Forelimb muscle (tissue), 1 donor: Measurements from ENCODE around the gene BBX. TPM values are rescaled to one million over a fixed set of nuclear protein-coding genes. Genes with fewer than 3 reads are reported as not detected.

Experiments used
- DNase-seq: peaks from one replicate; pipeline ENCODE4 v3.0.0-alpha.2; 2013; ENCODE audit warnings: low read depth
- polyA plus RNA-seq: library from polyadenylated mRNA; unstranded; fragments of 120-200 nt; gene quantifications from one replicate; pipeline ENCODE4 v1.2.1, GENCODE V29; 2013; ENCODE audit not compliant: insufficient read length

Gene BBX
- polyA plus RNA-seq, 1 donor: 42.0 TPM

DNA sequence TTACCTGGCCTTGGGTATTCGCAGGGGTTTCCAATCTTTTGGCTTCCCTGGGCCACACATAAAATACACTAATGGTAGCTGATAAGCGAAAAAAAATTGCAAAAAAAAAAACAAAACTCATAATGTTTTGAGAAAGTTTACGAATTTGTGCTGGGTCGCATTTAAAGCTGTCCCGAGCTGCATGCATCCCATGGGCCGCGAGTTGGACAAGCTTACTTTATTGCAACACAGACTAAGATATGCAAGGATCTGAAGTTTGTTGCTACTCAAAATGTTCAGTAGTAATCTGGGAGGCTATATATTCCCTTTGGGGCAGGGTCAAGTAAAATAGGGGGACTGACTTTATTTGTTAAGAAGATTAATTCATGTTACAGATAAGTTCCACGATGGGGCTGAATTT, 320.2 kb downstream of the BBX start:
- DNase-seq: no peak

DNA sequence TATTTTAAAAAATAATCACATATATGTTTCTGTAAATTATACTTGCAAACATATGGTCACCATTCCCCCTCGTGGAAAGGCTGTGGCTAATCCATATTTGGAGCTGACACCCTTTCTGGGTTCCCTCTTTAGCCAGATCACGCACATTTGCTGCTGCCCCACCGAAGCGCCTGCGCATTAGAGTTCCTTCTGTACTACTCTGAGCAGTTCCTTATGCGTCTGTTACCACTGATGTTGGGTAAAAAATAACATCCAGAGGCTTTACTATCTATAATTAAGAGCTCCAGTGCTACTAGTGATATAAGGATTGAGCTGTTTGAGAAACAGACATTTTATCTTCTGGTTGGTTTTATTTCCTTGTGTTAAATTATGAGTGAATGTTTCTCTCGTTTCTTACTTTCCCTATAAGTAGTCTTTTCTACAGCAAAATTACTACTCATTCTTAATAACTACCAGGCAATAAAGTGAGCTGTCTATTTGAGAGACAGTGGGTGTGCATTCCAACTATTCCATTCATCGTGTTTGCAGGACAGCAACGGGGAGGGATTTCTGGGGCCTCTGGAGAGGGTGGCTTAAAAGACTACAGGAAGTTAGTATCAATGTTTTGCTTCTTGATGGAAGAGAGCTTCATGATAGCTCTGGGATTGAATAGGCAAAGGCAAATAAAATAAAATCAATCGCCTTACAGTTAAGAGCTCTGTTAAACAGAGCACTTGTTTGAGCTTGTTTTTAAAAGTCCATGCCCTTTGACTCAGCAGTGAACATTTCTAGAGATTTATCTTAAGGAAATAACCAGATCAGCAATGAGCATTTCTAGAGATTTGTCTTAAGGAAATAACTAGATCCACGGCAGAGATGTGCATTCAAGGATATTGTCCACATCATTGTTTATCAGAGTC, 322.9 kb downstream of the BBX start:
- no peak for DNase-seq

DNA sequence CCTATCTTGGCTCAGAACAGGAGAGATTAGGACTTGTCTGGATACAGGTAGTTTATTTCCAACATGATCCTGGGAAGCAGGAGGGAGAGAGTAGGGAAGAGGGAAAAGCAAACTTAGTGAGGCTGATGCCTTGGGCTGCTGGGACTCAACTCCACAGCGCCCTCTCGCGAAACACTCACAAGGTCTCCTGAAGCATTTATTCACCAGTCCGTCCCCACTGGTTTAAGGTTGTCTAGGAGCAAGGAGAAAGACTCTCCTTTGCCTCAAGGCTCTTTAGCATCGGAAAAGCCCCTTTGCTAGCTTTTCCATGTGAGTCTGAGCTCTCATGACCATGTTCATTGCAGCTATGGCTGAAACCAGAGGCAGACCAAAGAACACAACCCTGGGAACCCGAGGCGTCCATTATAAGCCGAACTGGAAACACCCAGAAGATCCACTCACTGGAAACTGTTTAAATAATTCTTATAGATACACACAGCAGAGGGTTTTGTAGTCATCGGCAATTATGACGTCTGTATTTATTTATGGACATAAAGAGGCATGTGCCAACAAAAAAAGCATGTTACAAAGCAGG, 323.6 kb downstream of the BBX start:
- DNase-seq: no peak

DNA sequence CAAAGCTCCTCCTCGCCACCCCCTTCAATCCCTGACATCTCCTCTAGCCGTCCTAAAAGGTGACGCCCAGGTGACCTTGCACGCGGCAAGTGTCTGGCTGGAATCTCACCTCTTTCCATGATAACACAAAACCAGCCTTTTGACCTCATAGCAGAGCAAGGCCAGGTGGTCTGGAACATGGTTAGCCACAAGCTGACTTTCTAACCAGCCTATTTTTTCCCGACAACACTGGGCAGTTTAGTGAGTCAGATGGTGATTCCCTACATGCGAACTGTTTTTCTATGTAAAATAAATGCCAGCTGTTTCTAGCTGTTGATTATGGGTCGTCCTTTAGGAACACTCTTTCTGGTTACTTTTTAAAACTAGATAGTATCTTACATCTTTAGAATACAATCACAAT, 325.0 kb downstream of the BBX start:
- no peak for DNase-seq

GRCh38 chr3:107848351-107848915, 325.7 kb downstream of the BBX start:
- no peak for DNase-seq

GRCh38 chr3:107850681-107851080, 327.9 kb downstream of the BBX start:
- no peak for DNase-seq

DNA sequence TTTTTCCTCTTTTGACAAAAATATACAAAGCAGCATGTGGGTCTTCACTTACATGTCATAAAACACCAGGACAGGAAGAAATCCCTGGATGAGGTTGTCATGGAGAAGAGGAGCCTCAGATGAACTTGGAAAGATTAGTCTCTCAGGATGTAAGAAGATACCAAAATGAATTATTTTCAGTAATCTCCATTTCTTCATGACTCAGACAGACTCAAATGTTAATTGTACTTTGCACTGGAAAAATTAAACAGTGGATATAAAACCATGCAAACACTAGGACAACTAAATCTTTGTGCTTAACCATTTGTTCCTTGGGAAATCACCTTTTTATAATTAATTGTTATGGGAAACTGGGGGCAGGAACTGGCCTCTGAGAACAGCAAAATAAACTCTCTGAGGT, 331.1 kb downstream of the BBX start:
- no peak for DNase-seq

DNA sequence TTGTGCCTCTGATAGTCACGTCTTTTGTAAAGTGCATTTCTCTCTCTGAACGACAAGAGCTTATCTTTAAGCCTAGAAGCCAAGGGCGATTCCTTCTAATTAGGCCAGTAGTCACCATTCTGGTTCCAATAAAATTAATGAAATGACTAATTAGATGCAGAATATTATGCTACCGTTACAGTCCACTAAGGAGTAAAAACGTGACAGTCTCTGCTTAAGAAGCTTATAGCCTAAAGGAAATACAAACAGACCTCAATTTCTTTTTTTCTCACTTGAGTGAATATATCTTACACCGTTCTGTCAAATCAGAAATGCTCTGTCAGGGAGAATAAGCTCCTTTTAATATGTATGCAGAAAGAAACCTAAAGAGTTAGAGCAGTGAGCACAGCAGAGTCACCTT, 332.0 kb downstream of the BBX start:
- DNase-seq: no peak

DNA sequence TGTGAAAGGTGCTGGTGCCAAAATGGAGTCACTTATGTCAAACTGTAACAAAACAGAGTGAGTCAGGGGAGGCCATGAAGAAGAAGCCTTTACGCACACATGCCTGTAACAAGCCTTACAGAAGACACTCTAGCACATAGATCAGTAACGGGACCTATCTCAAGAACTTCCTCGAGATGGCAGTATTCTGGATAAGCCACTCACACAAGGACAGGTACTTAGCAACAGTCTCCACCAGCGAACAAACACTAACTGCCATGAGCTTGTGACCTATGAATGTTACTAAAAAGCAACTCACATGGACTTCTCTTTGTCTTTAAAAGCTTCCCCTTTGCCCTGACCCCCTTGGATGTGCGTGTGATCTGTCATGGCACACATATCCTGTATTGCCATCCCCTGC, 332.9 kb downstream of the BBX start:
- DNase-seq: no peak

DNA sequence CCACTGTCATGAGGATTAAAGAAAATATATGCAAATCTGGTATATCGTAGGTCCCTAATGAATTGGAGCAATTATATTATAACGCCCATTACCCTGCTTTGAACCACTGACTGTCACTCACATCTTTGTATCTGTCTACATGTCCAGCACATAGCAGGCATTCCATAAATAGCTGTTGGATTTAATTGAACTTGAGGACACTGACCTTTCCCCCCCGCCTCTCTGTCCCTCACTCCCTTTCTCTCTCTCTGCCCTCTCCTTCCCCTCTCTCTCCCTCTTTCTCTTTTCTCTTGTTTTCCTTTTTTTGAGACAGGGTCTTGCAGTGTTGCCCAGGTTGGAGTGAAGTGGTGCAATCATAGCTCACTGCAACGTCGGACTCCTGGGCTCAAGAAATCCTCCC, 335.1 kb downstream of the BBX start:
- no peak for DNase-seq

DNA sequence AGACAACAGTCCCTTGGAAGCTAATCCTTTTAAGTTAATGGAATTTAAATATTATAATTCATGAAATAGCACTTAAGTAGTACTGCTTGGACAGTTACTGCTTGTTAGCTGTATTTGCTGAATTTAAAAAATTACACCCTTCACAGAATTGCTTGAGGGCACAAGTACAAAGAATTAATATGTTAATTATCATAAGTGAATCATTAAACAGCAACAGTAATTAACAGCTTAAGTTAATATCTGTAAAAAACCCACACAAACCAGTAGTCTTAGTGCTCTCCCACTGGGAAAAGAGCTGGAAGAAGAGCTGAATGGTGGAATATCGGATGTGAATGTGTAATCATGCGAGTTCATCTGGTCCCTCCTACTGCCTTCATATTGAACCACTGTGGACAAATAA, 336.1 kb downstream of the BBX start:
- DNase-seq: no peak

Other genes starting within 250 kb of the BBX start
- 2.8 TPM for gene CCDC54, start 145.5 kb upstream of the BBX start, polyA plus RNA-seq